NCI-H146 (cell line): Measurements from ENCODE around the gene CABP4.

Experiments used
- DNase-seq: peaks from one replicate; lab custom pipeline; 2025; lab: John Stamatoyannopoulos, UW

Gene CABP4

GRCh38 chr11:67496113-67496512 lies 41.0 kb downstream of the CABP4 start:
- DNase-seq = no peak

GRCh38 chr11:67497656-67498291 lies 42.6 kb downstream of the CABP4 start:
- DNase-seq = no peak

- no peak for DNase-seq
These were observed 43.4 kb downstream of the CABP4 start for GRCh38 chr11:67498544-67498972.

- DNase-seq = no peak
These were observed 44.8 kb downstream of the CABP4 start for GRCh38 chr11:67499808-67500483.

- no peak for DNase-seq
These were observed 45.3 kb downstream of the CABP4 start for GRCh38 chr11:67500484-67500821.

GRCh38 chr11:67500831-67501715 lies 45.9 kb downstream of the CABP4 start:
- DNase-seq = no peak

- no peak for DNase-seq
These were observed 46.7 kb downstream of the CABP4 start for GRCh38 chr11:67501854-67502253.

GRCh38 chr11:67502328-67502979 lies 47.3 kb downstream of the CABP4 start:
- no peak for DNase-seq

GRCh38 chr11:67503119-67504004 lies 48.2 kb downstream of the CABP4 start:
- DNase-seq = no peak

- DNase-seq = peak; percentile 83
These were observed 49.1 kb downstream of the CABP4 start for GRCh38 chr11:67504005-67504949.

GRCh38 chr11:67504950-67505581 lies 49.9 kb downstream of the CABP4 start, which contains the start of gene PITPNM1:
Gene PITPNM1, minus strand, starts transcription at chr11:67505363. Its CDS starts 1,183 bp downstream, at chr11:67504180.
- DNase-seq = peak; percentile 79

- peak; percentile 82 for DNase-seq
These were observed 50.6 kb downstream of the CABP4 start for GRCh38 chr11:67505605-67506396.

- DNase-seq = no peak
These were observed 51.4 kb downstream of the CABP4 start for GRCh38 chr11:67506426-67507051.

- no peak for DNase-seq
These were observed 52.2 kb downstream of the CABP4 start for GRCh38 chr11:67507242-67507863.

- DNase-seq = peak; percentile 100
These were observed 52.8 kb downstream of the CABP4 start, which contains the start of gene CDK2AP2 for GRCh38 chr11:67507864-67508485. Gene CDK2AP2, minus strand, starts transcription at chr11:67508162. Its CDS starts 80 bp downstream, at chr11:67508082.

- peak; percentile 99 for DNase-seq
These were observed 53.5 kb downstream of the CABP4 start for GRCh38 chr11:67508486-67509121.

- no peak for DNase-seq
These were observed 54.8 kb downstream of the CABP4 start for GRCh38 chr11:67510023-67510345.
